ENCODE measurements around the gene UBE3A. TPM values are rescaled to one million over a fixed set of nuclear protein-coding genes. Genes with fewer than 3 reads are reported as not detected.

UBE3A gene
- total RNA-seq, 4 donors from 2014 or later: 56.9 to 79.2 (median 65.7) TPM

DNA sequence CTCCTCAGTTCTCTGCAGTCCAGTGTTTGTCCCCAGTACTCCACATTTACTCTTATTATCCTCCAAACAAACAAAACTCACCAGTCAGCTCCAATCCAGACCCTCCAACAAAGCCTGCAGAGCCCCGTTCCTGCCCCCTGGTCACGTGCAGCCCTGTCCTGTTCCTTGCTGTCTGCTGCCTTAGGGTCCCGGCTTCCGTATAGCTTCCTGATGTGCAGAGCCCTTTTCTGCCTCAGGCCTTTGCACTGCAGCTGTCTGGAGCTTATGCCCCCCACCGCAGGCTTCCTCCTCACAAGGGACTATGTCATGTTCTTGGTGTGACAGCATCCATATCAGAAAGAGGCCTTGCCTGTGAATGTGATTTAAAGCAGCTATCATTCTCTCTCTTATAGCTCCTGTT, 39.0 kb upstream of the UBE3A start:
- no peak overlapping the region for H3K4me3 ChIP-seq (ENCODE audit: low read depth, poor library complexity, severe bottlenecking)
- TF ChIP-seq CTCF (IDR thresholded peaks at IDR 0.05): no peak
- no peak for TF ChIP-seq POLR2A (IDR thresholded peaks at IDR 0.05)
- 84 to 86% methylated on average over 5 of the region's 5 CpGs for WGBS, 2 donors
- no peak for DNase-seq (ENCODE audit: low spot score in 2 of 2)
- intact Hi-C loops (cut with DNase I; ENCODE audit: low total_unique reads): no loop called here

GRCh38 chr15:25474251-25474650, 35.4 kb upstream of the UBE3A start:
- 90 to 91% methylated on average over 4 of the region's 4 CpGs for WGBS, 2 donors
- intact Hi-C loops (cut with DNase I; ENCODE audit: low total_unique reads): no loop called here
- DNase-seq (ENCODE audit: low spot score in 2 of 2): no peak
- H3K4me3 ChIP-seq (ENCODE audit: low read depth, poor library complexity, severe bottlenecking): no peak overlapping the region
- TF ChIP-seq POLR2A (IDR thresholded peaks at IDR 0.05) (no peak), CTCF (IDR thresholded peaks at IDR 0.05) (no peak)

GRCh38 chr15:25470230-25470629, 31.4 kb upstream of the UBE3A start:
- 82 to 91% methylated on average over 1 of the region's 1 CpG for WGBS, 2 donors
- H3K4me3 ChIP-seq (ENCODE audit: low read depth, poor library complexity, severe bottlenecking): no peak overlapping the region
- TF ChIP-seq CTCF (IDR thresholded peaks at IDR 0.05) (no peak), POLR2A (IDR thresholded peaks at IDR 0.05) (no peak)
- no peak for DNase-seq (ENCODE audit: low spot score in 2 of 2)
- intact Hi-C loops (cut with DNase I; ENCODE audit: low total_unique reads): no loop called here

GRCh38 chr15:25469377-25469776, 30.6 kb upstream of the UBE3A start:
- intact Hi-C loops (cut with DNase I; ENCODE audit: low total_unique reads): no loop called here
- TF ChIP-seq CTCF (IDR thresholded peaks at IDR 0.05) (no peak), POLR2A (IDR thresholded peaks at IDR 0.05) (no peak)
- no peak for DNase-seq (ENCODE audit: low spot score in 2 of 2)
- WGBS, 2 donors: 17 to 27% methylated on average over 1 of the region's 1 CpG
- H3K4me3 ChIP-seq (ENCODE audit: low read depth, poor library complexity, severe bottlenecking): no peak overlapping the region

DNA sequence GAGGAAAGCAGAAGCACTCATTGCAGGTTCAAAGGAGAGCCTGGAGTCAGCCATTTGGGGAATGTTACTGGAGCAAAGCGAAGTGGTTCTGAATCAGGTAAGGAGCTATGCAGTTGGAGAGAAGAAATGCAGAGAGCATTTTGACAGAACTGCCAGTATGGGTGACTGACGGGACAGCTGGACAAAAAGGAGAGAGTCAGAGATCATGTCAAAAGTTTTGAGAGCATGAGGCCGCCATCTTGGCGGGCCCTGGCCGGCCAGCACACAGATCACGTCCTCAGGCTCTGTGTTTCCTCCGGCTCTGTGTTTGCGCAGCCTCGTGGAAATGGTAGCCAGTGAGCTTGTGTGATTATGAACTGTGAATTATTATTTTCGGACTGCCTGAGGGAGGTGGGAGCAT, 29.8 kb upstream of the UBE3A start:
- no peak for DNase-seq (ENCODE audit: low spot score in 2 of 2)
- intact Hi-C loops (cut with DNase I; ENCODE audit: low total_unique reads): no loop called here
- TF ChIP-seq POLR2A (IDR thresholded peaks at IDR 0.05) (no peak), CTCF (IDR thresholded peaks at IDR 0.05) (no peak)
- H3K4me3 ChIP-seq (ENCODE audit: low read depth, poor library complexity, severe bottlenecking): no peak overlapping the region
- WGBS, 2 donors: 74 to 75% methylated on average over 10 of the region's 10 CpGs

DNA sequence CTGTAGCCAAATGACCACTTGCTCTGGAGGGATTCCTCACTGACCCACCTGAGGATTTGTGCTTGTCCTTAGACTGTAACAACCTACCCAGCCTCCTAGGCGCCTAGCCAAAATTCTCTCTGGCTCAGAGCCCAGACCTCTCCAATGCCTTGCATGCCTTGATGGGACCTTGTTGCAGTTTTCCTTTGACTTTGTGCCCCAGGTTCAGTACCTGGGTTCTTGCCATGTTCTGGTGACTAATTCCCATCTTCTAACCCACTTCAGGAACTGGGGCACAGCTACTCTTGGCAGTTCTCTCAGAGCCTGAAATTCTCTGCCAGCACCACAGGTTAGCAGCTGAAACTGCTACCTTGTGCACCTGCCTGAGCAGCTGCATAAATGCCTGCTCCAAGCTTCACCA, 27.0 kb upstream of the UBE3A start:
- WGBS, 2 donors: 50 to 65% methylated on average over 1 of the region's 1 CpG
- intact Hi-C loops (cut with DNase I; ENCODE audit: low total_unique reads): no loop called here
- TF ChIP-seq CTCF (IDR thresholded peaks at IDR 0.05) (no peak), POLR2A (IDR thresholded peaks at IDR 0.05) (no peak)

More for the DNA sequence above, 27.0 kb upstream of the UBE3A start:
- DNase-seq (ENCODE audit: low spot score in 2 of 2): no peak
- H3K4me3 ChIP-seq (ENCODE audit: low read depth, poor library complexity, severe bottlenecking): no peak overlapping the region

Data from lower leg skin (tissue), 4 donors.